GM12872 (cell line): ENCODE results near the gene RAD23B.

Source experiments
- CTCF ChIP-seq: IDR thresholded peaks from 3 replicates; pipeline ENCODE4 v1.5.1; 2011; ENCODE audit warnings: low read depth, mild to moderate bottlenecking, low read length, moderate library complexity; ENCODE audit not compliant: insufficient read depth

Gene RAD23B

GRCh38 chr9:107277801-107278200 is 5.3 kb upstream of the RAD23B start:
- no peak for TF ChIP-seq CTCF

GRCh38 chr9:107279086-107279485 is 4.0 kb upstream of the RAD23B start:
- no peak for TF ChIP-seq CTCF

GRCh38 chr9:107280543-107280942 is 2.5 kb upstream of the RAD23B start:
- TF ChIP-seq CTCF = no peak

DNA sequence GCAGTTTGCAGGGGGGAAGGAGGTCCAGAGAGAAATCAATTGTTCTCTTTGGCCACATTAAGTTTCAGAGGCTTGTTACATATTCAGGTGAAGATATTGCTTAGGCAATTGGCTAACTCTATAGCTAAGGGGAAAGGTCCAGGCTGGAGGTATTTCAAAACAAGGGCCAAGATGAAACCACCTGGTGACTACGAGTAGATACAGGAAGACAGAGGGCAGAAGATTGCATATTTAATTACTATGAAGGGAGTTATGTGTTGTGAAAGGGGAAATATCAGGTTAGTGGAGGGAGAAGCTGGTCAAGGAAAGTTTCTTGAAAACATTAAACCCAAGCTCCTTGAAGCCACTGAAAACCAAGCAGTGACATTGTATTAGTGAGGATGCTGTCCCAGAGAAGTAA is 1.9 kb upstream of the RAD23B start:
- no peak for TF ChIP-seq CTCF

- no peak for TF ChIP-seq CTCF
Observed at GRCh38 chr9:107281922-107282667, 984 bp upstream of the RAD23B start.

DNA sequence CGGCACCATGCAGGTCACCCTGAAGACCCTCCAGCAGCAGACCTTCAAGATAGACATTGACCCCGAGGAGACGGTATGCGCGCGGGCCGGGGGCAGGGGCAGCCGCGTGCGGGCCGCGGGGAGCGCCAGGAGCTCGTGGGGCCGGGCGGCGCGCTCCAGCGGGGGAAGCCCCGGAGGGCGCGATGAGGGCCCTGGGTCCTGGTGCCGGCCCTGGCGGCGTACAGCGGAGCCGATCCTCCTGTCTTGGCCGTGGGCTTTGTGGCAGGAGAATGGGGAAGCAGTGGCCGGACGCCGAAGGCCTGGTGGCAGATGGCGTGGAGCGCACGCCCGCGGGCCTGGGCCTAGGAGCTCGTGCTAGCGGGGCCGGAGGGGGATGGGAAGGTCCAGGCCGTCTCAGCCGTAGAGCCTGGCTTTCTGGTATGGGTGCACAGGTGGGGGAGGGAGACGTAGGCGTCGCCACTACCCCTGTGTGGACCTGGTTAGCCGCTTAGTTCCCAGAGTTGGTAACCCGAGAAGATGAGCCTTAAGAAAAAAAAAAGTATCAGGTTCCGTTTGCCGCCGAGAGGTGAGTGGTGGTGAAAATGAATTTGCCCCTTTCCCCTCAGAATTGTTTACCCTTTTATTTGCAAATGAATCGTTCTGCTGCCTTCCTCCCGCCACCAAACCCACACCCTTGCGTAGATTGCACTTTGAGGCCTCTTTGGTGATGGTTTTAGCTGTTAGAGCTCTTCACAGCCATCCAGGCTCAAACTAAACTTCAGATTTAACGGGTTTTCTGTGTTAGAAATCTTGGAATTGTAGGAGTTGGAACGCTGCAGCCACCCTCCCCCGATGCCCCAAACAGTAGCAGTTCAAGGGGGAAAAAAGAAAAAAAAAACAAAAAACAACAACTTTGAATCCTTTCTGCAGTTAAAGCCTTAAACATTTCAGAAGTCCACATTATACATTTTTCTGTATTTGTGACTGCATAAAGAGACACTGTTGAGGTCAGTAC is 841 bp downstream of the RAD23B start:
- TF ChIP-seq CTCF = no peak

DNA sequence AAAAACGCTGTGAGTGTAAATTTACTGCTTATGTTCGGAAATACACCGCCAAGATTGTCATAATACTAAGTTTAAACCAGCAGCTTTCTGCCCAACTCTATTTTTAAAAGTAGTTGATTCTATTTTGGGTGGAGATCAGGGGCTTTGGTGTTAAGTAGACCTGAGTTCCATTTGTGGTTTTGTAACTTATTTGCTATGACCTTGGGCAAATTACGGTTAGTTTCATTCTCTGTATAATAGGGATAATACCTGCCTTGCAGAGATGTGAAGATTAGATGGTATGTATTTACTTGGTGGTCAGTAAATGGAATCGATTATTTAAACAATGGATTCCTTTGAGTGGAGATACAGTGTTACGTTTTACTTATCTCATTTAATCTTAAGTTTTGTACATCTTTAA is 1.6 kb downstream of the RAD23B start:
- TF ChIP-seq CTCF = no peak
